B cell (primary cell): ENCODE measurements around the gene CMTM3.
"Not testable (repeated sequence)": the region's sequence is repeated elsewhere in the genome, so short reads cannot be mapped to it uniquely, and the experiment has no call there.

Source experiments
- CTCF ChIP-seq: fragments of 200-600 bp; IDR thresholded peaks from one replicate; pipeline ENCODE4 v1.8.0; 2022; ENCODE audit warnings: antibody characterized with exemption, mild to moderate bottlenecking
- EZH2 ChIP-seq: IDR thresholded peaks from 2 replicates; pipeline ENCODE4 v1.6.1; 2012; ENCODE audit warnings: borderline replicate concordance, low read depth, mild to moderate bottlenecking, moderate library complexity, low read length; ENCODE audit not compliant: insufficient read depth, poor library complexity, severe bottlenecking

- not testable (repeated sequence) for TF ChIP-seq CTCF, EZH2
Measured at GRCh38 chr16:66661671-66662346, 57.3 kb downstream of the CMTM3 start.
